DMS114 treated with DMSO at 0.1 percent for 48 hours (cell line): ENCODE data around the gene USP30.
"Not testable (repeated sequence)": the region's sequence is repeated elsewhere in the genome, so short reads cannot be mapped to it uniquely, and the experiment has no call there.

ENCODE experiments used
- DNase-seq: peaks from one replicate; lab custom pipeline; 2025; ENCODE audit not compliant: unreplicated experiment; lab: John Stamatoyannopoulos, UW

Gene USP30

GRCh38 chr12:109052414-109053323 lies at the start of gene USP30:
USP30 (plus strand) TSS chr12:109052576; CDS start chr12:109052679, 103 bp downstream.
- peak; percentile 70 for DNase-seq

- DNase-seq = no peak
These were observed 48.4 kb upstream of the USP30 start for GRCh38 chr12:109004017-109004416.

- no peak for DNase-seq
These were observed 42.6 kb upstream of the USP30 start for GRCh38 chr12:109009766-109010165.

- no peak for DNase-seq
These were observed 42.1 kb upstream of the USP30 start for GRCh38 chr12:109010259-109010658.

- no peak for DNase-seq
These were observed 37.2 kb upstream of the USP30 start for GRCh38 chr12:109014984-109015765.

- DNase-seq = no peak
These were observed 36.4 kb upstream of the USP30 start for GRCh38 chr12:109016016-109016415.

GRCh38 chr12:109016978-109017377 lies 35.4 kb upstream of the USP30 start:
- no peak for DNase-seq

- no peak for DNase-seq
These were observed 34.1 kb upstream of the USP30 start for GRCh38 chr12:109018296-109018695.

- no peak for DNase-seq
These were observed 32.1 kb upstream of the USP30 start for GRCh38 chr12:109020146-109020795.

- peak; percentile 42 for DNase-seq
These were observed 31.5 kb upstream of the USP30 start, which contains the start of gene SVOP for GRCh38 chr12:109020796-109021380. SVOP (minus strand) TSS chr12:109021068; CDS start chr12:109020868, 200 bp downstream.

- no peak for DNase-seq
These were observed 24.6 kb upstream of the USP30 start for GRCh38 chr12:109027767-109028166.

GRCh38 chr12:109028624-109029023 lies 23.8 kb upstream of the USP30 start:
- DNase-seq = not testable (repeated sequence)

- DNase-seq = no peak
These were observed 23.0 kb upstream of the USP30 start for GRCh38 chr12:109029411-109029810.

GRCh38 chr12:109033239-109034196 lies 18.9 kb upstream of the USP30 start:
- no peak for DNase-seq

GRCh38 chr12:109036975-109037374 lies 15.4 kb upstream of the USP30 start:
- no peak for DNase-seq

- DNase-seq = no peak
These were observed 8.1 kb upstream of the USP30 start for GRCh38 chr12:109044241-109044640.

- DNase-seq = no peak
These were observed 5.1 kb upstream of the USP30 start for GRCh38 chr12:109047081-109047805.

- not testable (repeated sequence) for DNase-seq
These were observed 3.7 kb upstream of the USP30 start for GRCh38 chr12:109048706-109049105.

- not testable (repeated sequence) for DNase-seq
These were observed 2.6 kb upstream of the USP30 start for GRCh38 chr12:109049794-109050193.
